ENCODE measurements around the gene STXBP1. TPM values are rescaled to one million over a fixed set of nuclear protein-coding genes. Genes with fewer than 3 reads are reported as not detected.

Gene STXBP1
- total RNA-seq, 1 experiment from 2014 or later = 44.0 TPM

GRCh38 chr9:127693143-127693542 is 81.1 kb downstream of the STXBP1 start:
- Histone ChIP-seq H3K4me3 (no peak overlapping the region), H3F3A (ENCODE audit: insufficient read depth, low read depth) (no peaks in the 10 kb centered on the region), H3K79me2 (ENCODE audit: low read depth) (no peaks in the 10 kb centered on the region), H3K27me3 (ENCODE audit: insufficient read depth, low read depth) (no peaks in the 10 kb centered on the region), H4K20me1 (ENCODE audit: insufficient read depth) (no peaks in the 10 kb centered on the region), H3K9me2 (ENCODE audit: insufficient read depth) (no peaks in the 10 kb centered on the region), H3K4me1 (replicated peaks; ENCODE audit: insufficient read depth) (no peaks in the 10 kb centered on the region), H2AFZ (no peak overlapping the region), H3K9me3 (ENCODE audit: insufficient read depth, low read depth) (no peaks in the 10 kb centered on the region), H3K36me3 (ENCODE audit: low read depth) (no peaks in the 10 kb centered on the region), H3K4me2 (no peak overlapping the region), H3K27ac (no peak overlapping the region)
- BruUV-seq (replicated peaks) = no TSS peak
- intact Hi-C loops (cut with micrococcal nuclease; ENCODE audit: unreplicated experiment) = no loop called here
- no peak for TF ChIP-seq EZH2 (IDR thresholded peaks at IDR 0.05; ENCODE audit: low read depth)
- no peak for TF ChIP-seq CTCF (conservative IDR thresholded peaks at IDR 0.05)
- CTCF ChIA-PET = no interaction called here
- POLR2A ChIA-PET (ENCODE audit: unreplicated experiment) = no interaction called here
- DNase-seq = no peak

GRCh38 chr9:127693697-127694096 is 81.6 kb downstream of the STXBP1 start:
- Histone ChIP-seq H3K4me2 (no peak overlapping the region), H3K27me3 (ENCODE audit: insufficient read depth, low read depth) (no peaks in the 10 kb centered on the region), H3K9me3 (ENCODE audit: insufficient read depth, low read depth) (no peaks in the 10 kb centered on the region), H3K36me3 (ENCODE audit: low read depth) (no peaks in the 10 kb centered on the region), H3K27ac (no peak overlapping the region), H3K4me1 (replicated peaks; ENCODE audit: insufficient read depth) (no peaks in the 10 kb centered on the region), H3K9me2 (ENCODE audit: insufficient read depth) (no peaks in the 10 kb centered on the region), H3K4me3 (no peak overlapping the region), H2AFZ (no peak overlapping the region), H3K79me2 (ENCODE audit: low read depth) (no peaks in the 10 kb centered on the region), H3F3A (ENCODE audit: insufficient read depth, low read depth) (no peaks in the 10 kb centered on the region), H4K20me1 (ENCODE audit: insufficient read depth) (no peaks in the 10 kb centered on the region)
- CTCF ChIA-PET = no interaction called here
- intact Hi-C loops (cut with micrococcal nuclease; ENCODE audit: unreplicated experiment) = no loop called here
- no TSS peak for BruUV-seq (replicated peaks)
- DNase-seq = no peak
- TF ChIP-seq EZH2 (IDR thresholded peaks at IDR 0.05; ENCODE audit: low read depth) (no peak), CTCF (conservative IDR thresholded peaks at IDR 0.05) (no peak)
- POLR2A ChIA-PET (ENCODE audit: unreplicated experiment) = no interaction called here

- Histone ChIP-seq H3K4me3 (no peak overlapping the region), H3F3A (ENCODE audit: insufficient read depth, low read depth) (no peaks in the 10 kb centered on the region), H3K4me2 (no peak overlapping the region), H3K36me3 (ENCODE audit: low read depth) (no peaks in the 10 kb centered on the region), H2AFZ (no peak overlapping the region), H3K9me3 (ENCODE audit: insufficient read depth, low read depth) (no peaks in the 10 kb centered on the region), H3K27ac (no peak overlapping the region), H3K79me2 (ENCODE audit: low read depth) (no peaks in the 10 kb centered on the region), H3K27me3 (ENCODE audit: insufficient read depth, low read depth) (no peaks in the 10 kb centered on the region), H4K20me1 (ENCODE audit: insufficient read depth) (no peaks in the 10 kb centered on the region), H3K4me1 (replicated peaks; ENCODE audit: insufficient read depth) (peaks cover 4% of the 10 kb centered on the region), H3K9me2 (ENCODE audit: insufficient read depth) (no peaks in the 10 kb centered on the region)
- no TSS peak for BruUV-seq (replicated peaks)
- DNase-seq = no peak
- ChIA-PET POLR2A (ENCODE audit: unreplicated experiment) (no interaction called here), CTCF (no interaction called here)
- intact Hi-C loops (cut with micrococcal nuclease; ENCODE audit: unreplicated experiment) = no loop called here
- TF ChIP-seq CTCF (conservative IDR thresholded peaks at IDR 0.05) = no peak
- TF ChIP-seq EZH2 (IDR thresholded peaks at IDR 0.05; ENCODE audit: low read depth) = no peak
Observed at GRCh38 chr9:127694890-127695720, 83.0 kb downstream of the STXBP1 start.
